GM18507 (cell line): ENCODE measurements around the gene FDXR.

ENCODE experiments used
- DNase-seq: peaks from one replicate; pipeline ENCODE4 v3.0.0; 2011; ENCODE audit warnings: low read depth; ENCODE audit not compliant: insufficient read length; ENCODE audit errors: extremely low spot score
- FAIRE-seq: peaks from 2 replicates; lab custom pipeline; 2011; peaks lifted over from hg19 to GRCh38; lab: Jason Lieb, UNC

The FDXR gene

GRCh38 chr17:74861662-74862107 is 11.1 kb downstream of the FDXR start:
- no peak for DNase-seq
- no peak for FAIRE-seq

- no peak for DNase-seq
- FAIRE-seq, result no peak
These were observed 11.7 kb downstream of the FDXR start for GRCh38 chr17:74860872-74861661.

GRCh38 chr17:74860229-74860871 is 12.4 kb downstream of the FDXR start:
- DNase-seq (no peak), FAIRE-seq (no peak)

- DNase-seq (no peak), FAIRE-seq (no peak)
These were observed 13.2 kb downstream of the FDXR start, which contains the start of gene GRIN2C for GRCh38 chr17:74859459-74860228. GRIN2C (minus strand) TSS chr17:74859885; CDS start chr17:74855092, 4,793 bp downstream.

GRCh38 chr17:74858672-74859458 is 13.9 kb downstream of the FDXR start:
- no peak for FAIRE-seq
- no peak for DNase-seq

GRCh38 chr17:74857191-74857590 is 15.6 kb downstream of the FDXR start:
- FAIRE-seq, result no peak
- DNase-seq, result no peak

- no peak for FAIRE-seq
- DNase-seq, result no peak
These were observed 16.7 kb downstream of the FDXR start for GRCh38 chr17:74856112-74856511.

GRCh38 chr17:74855323-74855722 is 17.5 kb downstream of the FDXR start:
- FAIRE-seq (no peak), DNase-seq (no peak)

GRCh38 chr17:74854792-74855191 is 18.0 kb downstream of the FDXR start:
- no peak for FAIRE-seq
- DNase-seq, result no peak

- no peak for FAIRE-seq
- no peak for DNase-seq
These were observed 19.1 kb downstream of the FDXR start for GRCh38 chr17:74853669-74854068.

GRCh38 chr17:74853048-74853397 is 19.8 kb downstream of the FDXR start:
- FAIRE-seq, result no peak
- DNase-seq, result no peak

GRCh38 chr17:74852237-74853047 is 20.4 kb downstream of the FDXR start:
- FAIRE-seq, result no peak
- no peak for DNase-seq

- DNase-seq (no peak), FAIRE-seq (no peak)
These were observed 21.1 kb downstream of the FDXR start for GRCh38 chr17:74851612-74852236.

- no peak for FAIRE-seq
These were observed 21.9 kb downstream of the FDXR start for GRCh38 chr17:74850914-74851313.

GRCh38 chr17:74850310-74850709 is 22.5 kb downstream of the FDXR start:
- DNase-seq, result no peak
- no peak for FAIRE-seq

More at GRCh38 chr17:74850914-74851313, 21.9 kb downstream of the FDXR start:
- no peak for DNase-seq

- no peak for FAIRE-seq
- no peak for DNase-seq
These were observed 24.0 kb downstream of the FDXR start for GRCh38 chr17:74848656-74849399.

- DNase-seq (no peak), FAIRE-seq (no peak)
These were observed 26.2 kb downstream of the FDXR start for GRCh38 chr17:74846621-74847020.

GRCh38 chr17:74843352-74843627 is 29.5 kb downstream of the FDXR start:
- DNase-seq (no peak), FAIRE-seq (no peak)
